Activated CD8-positive, alpha-beta T cell treated with anti-CD3 and anti-CD28 coated beads for 36 hours (primary cell): ENCODE results near the gene EIF5. TPM values are rescaled to one million over a fixed set of nuclear protein-coding genes. Genes with fewer than 3 reads are reported as not detected.

Source experiments
- ATAC-seq: fragments of 200-7000 bp; cut with Tn5 transposase; one replicate; pipeline ENCODE4 v1.10.0; 2021; ENCODE audit warnings: mild to moderate bottlenecking, moderate library complexity
- CTCF ChIA-PET: fragments of 350-600 bp; sonication (Branson Sonifier 250); formaldehyde crosslinking; loops from one replicate; lab custom pipeline; 2021; ENCODE audit warnings: antibody characterized with exemption; lab: Charles Lee
- POLR2A ChIA-PET: fragments of 350-600 bp; sonication (Branson Sonifier 250); formaldehyde crosslinking; loops from one replicate; lab custom pipeline; 2021; ENCODE audit warnings: antibody characterized with exemption; lab: Charles Lee
- DNase-seq: peaks from one replicate; pipeline ENCODE4 v3.0.0-alpha.2; 2020
- H3K27ac Mint-ChIP-seq: one replicate; pipeline ENCODE4 v1.8.0; 2021; ENCODE audit warnings: mild to moderate bottlenecking, mixed read lengths
- H3K27me3 Mint-ChIP-seq: one replicate; pipeline ENCODE4 v1.8.0; 2021; ENCODE audit warnings: mixed read lengths
- H3K36me3 Mint-ChIP-seq: one replicate; pipeline ENCODE4 v1.8.0; 2021; ENCODE audit warnings: low read depth, mixed read lengths
- H3K4me1 Mint-ChIP-seq: one replicate; pipeline ENCODE4 v1.8.0; 2021; ENCODE audit warnings: low read depth, mixed read lengths
- H3K4me3 Mint-ChIP-seq: one replicate; pipeline ENCODE4 v1.8.0; 2021; ENCODE audit warnings: mild to moderate bottlenecking, moderate library complexity, mixed read lengths
- H3K9me3 Mint-ChIP-seq: one replicate; pipeline ENCODE4 v1.8.0; 2021; ENCODE audit warnings: mixed read lengths
- intact Hi-C: fragments of 100-400 bp; cut with micrococcal nuclease; formaldehyde crosslinking; loops from one replicate; pipeline ENCODE4 v1.10.0; 2022
- total RNA-seq, 2 experiments: library from RNA; stranded (reverse); gene quantifications; one replicate each; pipeline ENCODE4 v1.2.3, GENCODE V29; 2021
- TF ChIP-seq, protein P1 (sequence below): fragments of 200-600 bp; IDR thresholded peaks from one replicate; pipeline ENCODE4 v1.8.0; 2022; ENCODE audit warnings: antibody characterized with exemption, mild to moderate bottlenecking

Gene EIF5
- total RNA-seq, 2 experiments from 2014 or later, result 202 to 207 TPM

DNA sequence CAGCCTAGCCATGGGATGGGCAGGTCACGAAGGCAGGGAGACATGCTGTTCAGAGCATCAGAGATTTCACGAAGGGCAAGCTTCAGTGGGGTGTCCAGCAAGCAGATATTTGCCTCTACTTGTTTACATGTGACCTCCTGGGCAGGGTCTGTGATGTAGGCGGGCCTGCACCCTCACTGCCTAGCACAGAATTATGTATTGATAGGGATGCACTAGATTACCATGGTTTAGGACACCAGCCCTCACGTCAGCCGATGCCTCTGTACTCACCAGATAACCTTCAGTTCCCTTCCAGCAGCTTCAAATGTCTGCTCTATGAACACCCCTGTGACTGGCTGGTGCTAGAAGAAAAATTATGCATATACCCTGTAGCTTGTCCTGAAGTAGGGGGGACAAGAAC, 5.1 kb upstream of the EIF5 start:
- Mint-ChIP-seq H3K4me3 (no peak overlapping the region), H3K9me3 (no peaks in the 10 kb centered on the region), H3K27ac (no peak overlapping the region), H3K4me1 (peaks cover 17% of the 10 kb centered on the region), H3K27me3 (no peaks in the 10 kb centered on the region), H3K36me3 (peaks cover under 1% of the 10 kb centered on the region)
- intact Hi-C loops, result no loop called here
- ChIA-PET CTCF (interaction anchor here (1.3 to 1.9 kb wide), 2 partner anchors 62 to 224 kb away, joined by 3 to 8 read pairs; no protein-coding TSS in a partner anchor), POLR2A (interaction anchor here (1.5 to 2.9 kb wide), 3 partner anchors 15 to 233 kb away, joined by 3 to 13 read pairs (median 4); partner anchors contain the start of genes BAG5 and MARK3)
- TF ChIP-seq, protein P1, sequence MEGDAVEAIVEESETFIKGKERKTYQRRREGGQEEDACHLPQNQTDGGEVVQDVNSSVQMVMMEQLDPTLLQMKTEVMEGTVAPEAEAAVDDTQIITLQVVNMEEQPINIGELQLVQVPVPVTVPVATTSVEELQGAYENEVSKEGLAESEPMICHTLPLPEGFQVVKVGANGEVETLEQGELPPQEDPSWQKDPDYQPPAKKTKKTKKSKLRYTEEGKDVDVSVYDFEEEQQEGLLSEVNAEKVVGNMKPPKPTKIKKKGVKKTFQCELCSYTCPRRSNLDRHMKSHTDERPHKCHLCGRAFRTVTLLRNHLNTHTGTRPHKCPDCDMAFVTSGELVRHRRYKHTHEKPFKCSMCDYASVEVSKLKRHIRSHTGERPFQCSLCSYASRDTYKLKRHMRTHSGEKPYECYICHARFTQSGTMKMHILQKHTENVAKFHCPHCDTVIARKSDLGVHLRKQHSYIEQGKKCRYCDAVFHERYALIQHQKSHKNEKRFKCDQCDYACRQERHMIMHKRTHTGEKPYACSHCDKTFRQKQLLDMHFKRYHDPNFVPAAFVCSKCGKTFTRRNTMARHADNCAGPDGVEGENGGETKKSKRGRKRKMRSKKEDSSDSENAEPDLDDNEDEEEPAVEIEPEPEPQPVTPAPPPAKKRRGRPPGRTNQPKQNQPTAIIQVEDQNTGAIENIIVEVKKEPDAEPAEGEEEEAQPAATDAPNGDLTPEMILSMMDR, result no peak
- ATAC-seq, result no peak
- DNase-seq, result no peak

DNA sequence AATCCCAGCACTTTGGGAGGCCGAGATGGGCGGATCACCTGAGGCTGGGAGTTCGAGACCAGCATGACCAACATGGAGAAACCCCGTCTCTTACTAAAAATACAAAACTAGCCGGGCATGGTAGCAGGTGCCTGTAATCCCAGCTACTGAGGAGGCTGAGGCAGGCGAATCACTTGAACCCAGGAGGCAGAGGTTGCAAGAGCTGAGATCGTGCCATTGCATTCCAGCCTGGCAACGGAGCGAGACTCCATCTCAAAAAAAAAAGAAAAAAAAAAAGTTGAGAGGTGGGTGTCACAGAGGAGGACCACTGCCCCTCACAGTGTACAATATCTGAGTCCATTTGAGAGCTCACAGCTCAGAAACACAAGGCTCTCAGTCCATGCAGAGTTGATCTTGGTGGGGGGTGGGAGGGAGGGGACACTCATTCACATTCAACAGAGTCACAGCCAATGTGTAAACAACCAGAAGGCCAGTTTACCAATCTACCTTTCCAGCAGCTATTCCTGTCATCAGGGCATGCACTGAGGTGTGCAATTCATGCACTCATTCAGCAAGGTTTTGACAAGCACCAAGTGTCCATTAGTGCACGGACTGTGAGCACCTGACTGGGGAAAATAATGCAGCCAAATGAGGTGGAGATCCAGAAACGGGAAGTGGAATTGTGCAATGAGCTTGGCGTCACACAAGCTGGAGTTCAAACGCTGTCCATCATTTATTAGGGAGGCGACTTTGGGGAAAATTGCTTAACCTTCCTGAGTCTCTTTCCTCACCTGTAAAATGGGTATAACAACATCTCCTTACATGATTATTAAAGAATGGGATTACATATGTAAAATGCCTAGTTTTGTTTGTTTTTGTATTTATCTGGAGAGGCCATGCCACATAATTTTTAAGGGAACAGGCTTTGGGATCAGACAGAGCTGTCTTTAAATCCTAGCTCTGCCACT, 4.4 kb upstream of the EIF5 start:
- intact Hi-C loops, result no loop called here
- ATAC-seq, result no peak
- POLR2A ChIA-PET, result interaction anchor here (1.5 to 2.9 kb wide), 3 partner anchors 15 to 232 kb away, joined by 3 to 13 read pairs (median 4); partner anchors contain the start of genes BAG5 and MARK3
- H3K4me3 Mint-ChIP-seq, result no peak overlapping the region
- CTCF ChIA-PET, result interaction anchor here (1.3 to 1.9 kb wide), 2 partner anchors 61 to 225 kb away, joined by 3 to 8 read pairs; no protein-coding TSS in a partner anchor
- TF ChIP-seq, protein P1, result no peak
- H3K4me1 Mint-ChIP-seq, result peaks cover 17% of the 10 kb centered on the region
- H3K27me3 Mint-ChIP-seq, result no peaks in the 10 kb centered on the region
- no peak for DNase-seq
- no peak overlapping the region for H3K27ac Mint-ChIP-seq
- no peaks in the 10 kb centered on the region for H3K9me3 Mint-ChIP-seq
- peaks cover 2% of the 10 kb centered on the region for H3K36me3 Mint-ChIP-seq

DNA sequence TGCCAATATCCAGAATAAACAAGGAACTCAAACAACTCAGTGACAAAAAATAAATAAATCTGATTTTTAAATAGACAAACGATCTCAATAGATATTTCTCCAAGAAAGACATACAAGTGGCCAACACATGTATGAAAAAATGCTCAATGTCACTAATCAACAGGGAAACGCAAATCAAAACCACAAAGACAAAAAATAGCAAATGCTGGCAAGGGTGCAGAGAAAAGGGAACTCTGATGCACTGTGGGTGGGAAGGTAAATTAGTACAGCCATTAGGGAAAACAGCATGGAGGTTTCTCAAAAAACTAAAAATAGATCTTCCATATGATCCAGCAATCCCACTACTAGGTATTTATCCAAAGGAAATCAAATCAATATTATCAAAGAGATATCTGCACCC, 3.5 kb upstream of the EIF5 start:
- Mint-ChIP-seq H3K27ac (no peak overlapping the region), H3K27me3 (no peaks in the 10 kb centered on the region), H3K4me3 (no peak overlapping the region), H3K9me3 (no peaks in the 10 kb centered on the region), H3K4me1 (peaks cover 22% of the 10 kb centered on the region), H3K36me3 (peaks cover 9% of the 10 kb centered on the region)
- ChIA-PET CTCF (no interaction called here), POLR2A (interaction anchor here (1.5 kb wide), 1 partner anchor 54 kb away, joined by 4 read pairs; the partner anchor contains the start of gene MARK3)
- no peak for DNase-seq
- ATAC-seq, result no peak
- TF ChIP-seq, protein P1, result no peak
- intact Hi-C loops, result no loop called here

DNA sequence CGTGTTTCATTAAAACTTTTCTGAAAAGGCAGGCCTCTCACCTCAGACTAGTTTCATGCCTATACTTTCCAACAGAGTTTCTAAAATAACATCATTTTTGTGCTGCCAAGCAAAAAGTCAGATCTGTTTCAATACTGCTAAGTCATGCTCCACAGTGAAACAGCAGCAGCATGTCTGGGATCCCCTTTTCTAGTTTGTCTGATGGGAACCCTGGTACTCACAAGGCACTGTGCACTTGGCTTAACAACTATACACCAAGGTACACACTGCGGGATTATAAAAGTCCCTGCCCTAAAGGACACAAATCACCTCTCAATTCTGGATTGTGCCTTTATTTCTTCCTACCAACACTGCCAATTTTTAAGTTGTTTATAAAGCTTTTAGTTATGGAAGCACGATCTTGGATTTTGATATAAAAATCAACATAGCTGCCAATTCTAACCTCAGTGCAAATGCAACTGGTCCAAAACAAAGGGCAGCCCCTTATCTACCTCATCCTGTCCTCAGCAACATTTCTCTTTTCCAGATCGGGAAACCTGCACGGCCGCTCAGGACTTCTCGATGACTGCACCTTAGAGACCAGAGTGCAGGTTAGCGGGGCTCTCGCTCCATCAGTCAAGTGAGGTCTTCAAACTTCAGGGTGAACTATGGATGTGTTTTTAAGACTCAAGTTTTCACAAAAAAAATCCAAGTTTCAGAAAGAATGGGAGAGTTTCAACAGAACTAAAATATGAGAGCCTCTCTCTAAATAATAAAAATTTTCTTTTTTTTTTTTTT, 1.7 kb upstream of the EIF5 start:
- POLR2A ChIA-PET, result interaction anchor here (0.6 to 7.1 kb wide), 2 partner anchors 13 to 56 kb away, joined by 3 to 95 read pairs; no protein-coding TSS in a partner anchor
- no peaks in the 10 kb centered on the region for H3K27me3 Mint-ChIP-seq
- H3K4me3 Mint-ChIP-seq, result peak overlapping the region; percentile 87
- no peak for ATAC-seq
- peak; percentile 11 for DNase-seq
- H3K27ac Mint-ChIP-seq, result peak overlapping the region; percentile 31
- intact Hi-C loops, result no loop called here
- no peaks in the 10 kb centered on the region for H3K9me3 Mint-ChIP-seq
- peaks cover 40% of the 10 kb centered on the region for H3K4me1 Mint-ChIP-seq
- CTCF ChIA-PET, result interaction anchor here (1.4 to 2.1 kb wide), 3 partner anchors 10 to 227 kb away, joined by 3 to 7 read pairs (median 3); no protein-coding TSS in a partner anchor
- TF ChIP-seq, protein P1, result no peak
- peaks cover 27% of the 10 kb centered on the region for H3K36me3 Mint-ChIP-seq
